GM10847 (cell line): ENCODE data around the gene ARHGAP42.

Source experiments
- POLR2A ChIP-seq: IDR thresholded peaks from 2 replicates; pipeline ENCODE4 v1.6.1; 2011; ENCODE audit not compliant: insufficient read length; ENCODE audit errors: extremely low read depth

The ARHGAP42 gene

GRCh38 chr11:100687054-100687629 is at the start of gene ARHGAP42:
Gene ARHGAP42, plus strand, starts transcription at chr11:100687288. Its CDS starts 391 bp downstream, at chr11:100687679.
- TF ChIP-seq POLR2A = peak; percentile 4

GRCh38 chr11:100637706-100638105 is 49.4 kb upstream of the ARHGAP42 start:
- no peak for TF ChIP-seq POLR2A

GRCh38 chr11:100638648-100639047 is 48.4 kb upstream of the ARHGAP42 start:
- no peak for TF ChIP-seq POLR2A

GRCh38 chr11:100639140-100639539 is 47.9 kb upstream of the ARHGAP42 start:
- no peak for TF ChIP-seq POLR2A

- TF ChIP-seq POLR2A = no peak
Measured at GRCh38 chr11:100640071-100640470, 47.0 kb upstream of the ARHGAP42 start.

GRCh38 chr11:100640646-100641045 is 46.4 kb upstream of the ARHGAP42 start:
- TF ChIP-seq POLR2A = no peak

- TF ChIP-seq POLR2A = no peak
Measured at GRCh38 chr11:100641456-100641855, 45.6 kb upstream of the ARHGAP42 start.

- TF ChIP-seq POLR2A = no peak
Measured at GRCh38 chr11:100646545-100646944, 40.5 kb upstream of the ARHGAP42 start.

- no peak for TF ChIP-seq POLR2A
Measured at GRCh38 chr11:100647861-100648260, 39.2 kb upstream of the ARHGAP42 start.

GRCh38 chr11:100663583-100663982 is 23.5 kb upstream of the ARHGAP42 start:
- TF ChIP-seq POLR2A = no peak

- TF ChIP-seq POLR2A = no peak
Measured at GRCh38 chr11:100663996-100664395, 23.1 kb upstream of the ARHGAP42 start.

- no peak for TF ChIP-seq POLR2A
Measured at GRCh38 chr11:100667449-100667848, 19.6 kb upstream of the ARHGAP42 start.

GRCh38 chr11:100670140-100670539 is 16.9 kb upstream of the ARHGAP42 start:
- TF ChIP-seq POLR2A = no peak

- no peak for TF ChIP-seq POLR2A
Measured at GRCh38 chr11:100671471-100671870, 15.6 kb upstream of the ARHGAP42 start.

GRCh38 chr11:100672498-100673033 is 14.5 kb upstream of the ARHGAP42 start:
- no peak for TF ChIP-seq POLR2A

- TF ChIP-seq POLR2A = no peak
Measured at GRCh38 chr11:100673063-100673462, 14.0 kb upstream of the ARHGAP42 start.

GRCh38 chr11:100674212-100674611 is 12.9 kb upstream of the ARHGAP42 start:
- no peak for TF ChIP-seq POLR2A

GRCh38 chr11:100675115-100675650 is 11.9 kb upstream of the ARHGAP42 start:
- no peak for TF ChIP-seq POLR2A

- no peak for TF ChIP-seq POLR2A
Measured at GRCh38 chr11:100676901-100677300, 10.2 kb upstream of the ARHGAP42 start.
